CD4-positive, alpha-beta T cell treated with Interferon alpha-2 for 1 hour (primary cell): ENCODE measurements around the gene HLF.
"Not testable (repeated sequence)": the region's sequence is repeated elsewhere in the genome, so short reads cannot be mapped to it uniquely, and the experiment has no call there.

ENCODE experiments used
- DNase-seq, 2 donors: peaks; one replicate each; pipeline ENCODE4 v3.0.0-alpha.2; 2020 to 2022

The HLF gene

GRCh38 chr17:55312852-55313251 is 48.1 kb downstream of the HLF start:
- DNase-seq, result no peak

- no peak for DNase-seq
Observed at GRCh38 chr17:55314061-55314783, 49.5 kb downstream of the HLF start.

- DNase-seq, result no peak
Observed at GRCh38 chr17:55314784-55315491, 50.2 kb downstream of the HLF start.

- no peak for DNase-seq
Observed at GRCh38 chr17:55316499-55316898, 51.7 kb downstream of the HLF start.

- DNase-seq, result no peak
Observed at GRCh38 chr17:55317284-55317683, 52.5 kb downstream of the HLF start.

- no peak for DNase-seq
Observed at GRCh38 chr17:55318081-55318480, 53.3 kb downstream of the HLF start.

GRCh38 chr17:55318715-55319487 is 54.1 kb downstream of the HLF start:
- no peak for DNase-seq

- no peak for DNase-seq
Observed at GRCh38 chr17:55319933-55320593, 55.3 kb downstream of the HLF start.

- DNase-seq, result no peak
Observed at GRCh38 chr17:55320594-55321426, 56.0 kb downstream of the HLF start.

- DNase-seq, result no peak
Observed at GRCh38 chr17:55321427-55322060, 56.8 kb downstream of the HLF start.

- no peak for DNase-seq
Observed at GRCh38 chr17:55322453-55322985, 57.8 kb downstream of the HLF start.

GRCh38 chr17:55323518-55324295 is 58.9 kb downstream of the HLF start:
- DNase-seq, result no peak

GRCh38 chr17:55324296-55324978 is 59.7 kb downstream of the HLF start:
- DNase-seq, result peak in 1 of 2 donors; percentile 28

GRCh38 chr17:55325406-55325805 is 60.6 kb downstream of the HLF start:
- no peak for DNase-seq

GRCh38 chr17:55326030-55326429 is 61.3 kb downstream of the HLF start:
- DNase-seq, result no peak

- DNase-seq, result no peak
Observed at GRCh38 chr17:55327225-55328088, 62.7 kb downstream of the HLF start.

- not testable (repeated sequence) for DNase-seq
Observed at GRCh38 chr17:55328514-55328913, 63.8 kb downstream of the HLF start.

- no peak for DNase-seq
Observed at GRCh38 chr17:55330344-55330933, 65.7 kb downstream of the HLF start.
